ENCODE data around the gene ANKFN1. TPM values are rescaled to one million over a fixed set of nuclear protein-coding genes. Genes with fewer than 3 reads are reported as not detected.
A peak's percentile ranks its signal among the peaks of the same experiment; 100 is the strongest.

The ANKFN1 gene
- total RNA-seq, 1 donor from 2014 or later: not detected

DNA sequence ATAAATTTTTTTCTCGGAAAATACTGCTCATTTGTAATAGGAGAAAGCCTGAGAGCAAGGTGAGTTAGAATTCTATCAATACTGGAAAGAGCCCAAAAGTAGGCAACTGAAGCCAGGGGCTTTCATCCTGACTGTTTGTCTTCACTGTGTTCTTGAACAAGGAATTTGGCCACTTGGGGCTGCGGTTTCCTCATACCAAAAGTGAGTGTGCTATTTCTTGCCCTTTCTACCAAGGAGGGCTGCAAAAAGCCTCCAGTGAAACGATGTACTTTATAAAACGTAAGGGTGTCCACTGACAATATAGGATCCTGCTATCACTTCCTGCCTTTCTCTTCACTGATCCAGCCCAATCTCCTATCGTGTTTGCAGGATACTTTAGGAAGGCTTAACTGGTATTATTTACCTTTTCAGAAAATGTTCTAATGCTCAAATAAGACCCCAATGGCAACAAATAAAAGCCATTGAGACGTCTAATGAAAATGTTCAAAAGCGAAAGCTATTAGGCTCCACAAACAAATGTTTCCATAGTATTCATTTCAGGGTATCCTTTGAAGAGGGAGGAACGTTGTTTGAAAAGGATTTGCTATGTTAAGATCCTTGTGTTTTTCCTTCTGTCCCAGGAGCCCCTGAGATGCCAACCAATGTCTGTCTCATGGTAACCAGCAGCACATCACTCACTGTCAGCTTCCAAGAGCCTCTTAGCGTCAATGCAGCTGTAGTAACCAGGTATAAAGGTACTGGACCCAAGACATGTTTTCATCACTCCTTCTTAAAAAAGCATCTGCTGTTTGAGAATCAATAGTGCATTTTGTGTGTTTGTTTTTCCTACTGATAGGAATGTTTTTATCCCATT lies 220.9 kb downstream of the ANKFN1 start:
- Histone ChIP-seq H3K4me1 (ENCODE audit: insufficient read depth, low read length) (no peaks in the 10 kb centered on the region), H3K9me3 (ENCODE audit: insufficient read depth, low read depth, low read length) (no peaks in the 10 kb centered on the region), H3K79me2 (ENCODE audit: insufficient read depth, low read length) (no peaks in the 10 kb centered on the region), H3K4me2 (ENCODE audit: low read length) (no peak overlapping the region), H3K27me3 (ENCODE audit: insufficient read depth, low read length) (no peaks in the 10 kb centered on the region), H2AFZ (ENCODE audit: low read depth, low read length) (no peak overlapping the region), H3K4me3 (ENCODE audit: insufficient read depth, low read depth, low read length) (no peak overlapping the region), H3K9ac (ENCODE audit: low read length) (no peak overlapping the region), H3K27ac (ENCODE audit: low read depth, low read length) (no peak overlapping the region), H3K36me3 (ENCODE audit: insufficient read depth, low read length) (no peaks in the 10 kb centered on the region), H4K20me1 (ENCODE audit: insufficient read depth, low read length) (no peaks in the 10 kb centered on the region)
- Mint-ChIP-seq H3K9me3 (ENCODE audit: unreplicated experiment) (no peaks in the 10 kb centered on the region), H3K27ac (ENCODE audit: unreplicated experiment) (no peak overlapping the region), H3K4me3 (ENCODE audit: unreplicated experiment) (no peak overlapping the region), H3K36me3 (ENCODE audit: low read depth, unreplicated experiment) (no peaks in the 10 kb centered on the region), H3K4me1 (ENCODE audit: low read depth, unreplicated experiment) (no peaks in the 10 kb centered on the region), H3K27me3 (ENCODE audit: low read depth, unreplicated experiment) (no peaks in the 10 kb centered on the region)
- FAIRE-seq (no peak), DNase-seq (ENCODE audit: low read depth) (no peak)
- TF ChIP-seq, protein P1, sequence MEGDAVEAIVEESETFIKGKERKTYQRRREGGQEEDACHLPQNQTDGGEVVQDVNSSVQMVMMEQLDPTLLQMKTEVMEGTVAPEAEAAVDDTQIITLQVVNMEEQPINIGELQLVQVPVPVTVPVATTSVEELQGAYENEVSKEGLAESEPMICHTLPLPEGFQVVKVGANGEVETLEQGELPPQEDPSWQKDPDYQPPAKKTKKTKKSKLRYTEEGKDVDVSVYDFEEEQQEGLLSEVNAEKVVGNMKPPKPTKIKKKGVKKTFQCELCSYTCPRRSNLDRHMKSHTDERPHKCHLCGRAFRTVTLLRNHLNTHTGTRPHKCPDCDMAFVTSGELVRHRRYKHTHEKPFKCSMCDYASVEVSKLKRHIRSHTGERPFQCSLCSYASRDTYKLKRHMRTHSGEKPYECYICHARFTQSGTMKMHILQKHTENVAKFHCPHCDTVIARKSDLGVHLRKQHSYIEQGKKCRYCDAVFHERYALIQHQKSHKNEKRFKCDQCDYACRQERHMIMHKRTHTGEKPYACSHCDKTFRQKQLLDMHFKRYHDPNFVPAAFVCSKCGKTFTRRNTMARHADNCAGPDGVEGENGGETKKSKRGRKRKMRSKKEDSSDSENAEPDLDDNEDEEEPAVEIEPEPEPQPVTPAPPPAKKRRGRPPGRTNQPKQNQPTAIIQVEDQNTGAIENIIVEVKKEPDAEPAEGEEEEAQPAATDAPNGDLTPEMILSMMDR (IDR thresholded peaks at IDR 0.05; ENCODE audit: insufficient read depth, low read depth, low read length): no peak
- TF ChIP-seq EZH2 (IDR thresholded peaks at IDR 0.05; ENCODE audit: insufficient read depth, low read length): no peak

GRCh38 chr17:56389356-56389755 lies 236.1 kb downstream of the ANKFN1 start:
- H3K27ac Mint-ChIP-seq (ENCODE audit: unreplicated experiment): no peak overlapping the region
- Histone ChIP-seq H3K9me3 (ENCODE audit: insufficient read depth, low read depth, low read length) (no peaks in the 10 kb centered on the region), H3K27me3 (ENCODE audit: insufficient read depth, low read length) (no peaks in the 10 kb centered on the region), H3K9ac (ENCODE audit: low read length) (no peak overlapping the region), H2AFZ (ENCODE audit: low read depth, low read length) (no peak overlapping the region), H3K4me1 (ENCODE audit: insufficient read depth, low read length) (no peaks in the 10 kb centered on the region), H3K4me3 (ENCODE audit: insufficient read depth, low read depth, low read length) (no peak overlapping the region), H3K79me2 (ENCODE audit: insufficient read depth, low read length) (no peaks in the 10 kb centered on the region), H3K27ac (ENCODE audit: low read depth, low read length) (no peak overlapping the region), H4K20me1 (ENCODE audit: insufficient read depth, low read length) (no peaks in the 10 kb centered on the region), H3K36me3 (ENCODE audit: insufficient read depth, low read length) (no peaks in the 10 kb centered on the region), H3K4me2 (ENCODE audit: low read length) (no peak overlapping the region)
- H3K4me3 Mint-ChIP-seq (ENCODE audit: unreplicated experiment): no peak overlapping the region
- no peak for FAIRE-seq
- TF ChIP-seq, protein P1 (IDR thresholded peaks at IDR 0.05; ENCODE audit: insufficient read depth, low read depth, low read length): no peak
- no peak for TF ChIP-seq EZH2 (IDR thresholded peaks at IDR 0.05; ENCODE audit: insufficient read depth, low read length)
- peaks cover 3% of the 10 kb centered on the region for H3K4me1 Mint-ChIP-seq (ENCODE audit: low read depth, unreplicated experiment)
- no peaks in the 10 kb centered on the region for H3K36me3 Mint-ChIP-seq (ENCODE audit: low read depth, unreplicated experiment)
- H3K9me3 Mint-ChIP-seq (ENCODE audit: unreplicated experiment): no peaks in the 10 kb centered on the region
- no peaks in the 10 kb centered on the region for H3K27me3 Mint-ChIP-seq (ENCODE audit: low read depth, unreplicated experiment)
- DNase-seq (ENCODE audit: low read depth): no peak

GRCh38 chr17:56392321-56392720 lies 239.0 kb downstream of the ANKFN1 start:
- no peaks in the 10 kb centered on the region for H3K36me3 ChIP-seq (ENCODE audit: insufficient read depth, low read length)
- DNase-seq (ENCODE audit: low read depth) (peak; percentile 3), FAIRE-seq (no peak)
- no peaks in the 10 kb centered on the region for H3K27me3 ChIP-seq (ENCODE audit: insufficient read depth, low read length)
- H3K4me2 ChIP-seq (ENCODE audit: low read length): no peak overlapping the region
- H4K20me1 ChIP-seq (ENCODE audit: insufficient read depth, low read length): no peaks in the 10 kb centered on the region
- H3K9ac ChIP-seq (ENCODE audit: low read length): no peak overlapping the region
- no peak overlapping the region for H3K27ac ChIP-seq (ENCODE audit: low read depth, low read length)
- H3K27ac Mint-ChIP-seq (ENCODE audit: unreplicated experiment): no peak overlapping the region
- H2AFZ ChIP-seq (ENCODE audit: low read depth, low read length): no peak overlapping the region
- H3K4me3 Mint-ChIP-seq (ENCODE audit: unreplicated experiment): no peak overlapping the region
- H3K9me3 Mint-ChIP-seq (ENCODE audit: unreplicated experiment): no peaks in the 10 kb centered on the region
- H3K36me3 Mint-ChIP-seq (ENCODE audit: low read depth, unreplicated experiment): no peaks in the 10 kb centered on the region
- H3K9me3 ChIP-seq (ENCODE audit: insufficient read depth, low read depth, low read length): no peaks in the 10 kb centered on the region
- H3K4me1 Mint-ChIP-seq (ENCODE audit: low read depth, unreplicated experiment): peaks cover 3% of the 10 kb centered on the region
- H3K27me3 Mint-ChIP-seq (ENCODE audit: low read depth, unreplicated experiment): no peaks in the 10 kb centered on the region
- H3K79me2 ChIP-seq (ENCODE audit: insufficient read depth, low read length): no peaks in the 10 kb centered on the region
- TF ChIP-seq EZH2 (IDR thresholded peaks at IDR 0.05; ENCODE audit: insufficient read depth, low read length): no peak
- no peaks in the 10 kb centered on the region for H3K4me1 ChIP-seq (ENCODE audit: insufficient read depth, low read length)
- no peak overlapping the region for H3K4me3 ChIP-seq (ENCODE audit: insufficient read depth, low read depth, low read length)
